IMR-90 (cell line): ENCODE results near the gene PRODH2. TPM values are rescaled to one million over a fixed set of nuclear protein-coding genes. Genes with fewer than 3 reads are reported as not detected.

ENCODE experiments used
- ATAC-seq: fragments of 200-7000 bp; cut with Tn5 transposase; 2 replicates; pipeline ENCODE4 v1.9.1; 2020; ENCODE audit warnings: low read depth, mild to moderate bottlenecking, moderate library complexity
- BruUV-seq: library from RNA; stranded (reverse); fragments of 400-500 nt; replicated peaks from 2 replicates; lab custom pipeline; 2021; lab: Mats Ljungman, UMichigan
- CTCF ChIA-PET: fragments of 300-600 bp; formaldehyde crosslinking; extraction: SDS; loops from one replicate; lab custom pipeline; 2021; ENCODE audit warnings: antibody characterized with exemption; lab: Yijun Ruan, JAX
- POLR2A ChIA-PET: fragments of 300-600 bp; sonication (Branson Sonifier 250); formaldehyde crosslinking; loops from one replicate; lab custom pipeline; 2022; ENCODE audit warnings: antibody characterized with exemption; ENCODE audit not compliant: unreplicated experiment; lab: Charles Lee
- DNase-seq: peaks from one replicate; pipeline ENCODE4 v3.0.0; 2013
- H2AFZ ChIP-seq: replicated peaks from 2 replicates; pipeline ENCODE3; 2013; ENCODE audit warnings: low read length, mild to moderate bottlenecking; ENCODE audit not compliant: poor library complexity
- H2AK5ac ChIP-seq: 2 replicates; pipeline ENCODE4 v1.6.1; 2013; ENCODE audit warnings: low read depth, low read length, inconsistent platforms
- H2AK9ac ChIP-seq: replicated peaks from 2 replicates; pipeline ENCODE3; 2013; ENCODE audit warnings: mild to moderate bottlenecking, low read depth, low read length, moderate library complexity; ENCODE audit not compliant: poor library complexity
- H2BK120ac ChIP-seq: 2 replicates; pipeline ENCODE4 v1.6.1; 2013; ENCODE audit warnings: low read depth, low read length, inconsistent platforms
- H2BK15ac ChIP-seq: 3 replicates; pipeline ENCODE4 v1.6.1; 2013; ENCODE audit warnings: low read depth, low read length, inconsistent platforms
- H2BK20ac ChIP-seq: 2 replicates; pipeline ENCODE4 v1.6.1; 2013; ENCODE audit warnings: low read depth, mild to moderate bottlenecking, inconsistent platforms, low read length, moderate library complexity
- H2BK5ac ChIP-seq: 2 replicates; pipeline ENCODE4 v1.6.1; 2013; ENCODE audit warnings: mild to moderate bottlenecking, low read depth, low read length, inconsistent platforms; ENCODE audit not compliant: poor library complexity, severe bottlenecking
- H3K14ac ChIP-seq: replicated peaks from 2 replicates; pipeline ENCODE4 v1.6.1; 2013; ENCODE audit warnings: low read depth, low read length, inconsistent platforms
- H3K18ac ChIP-seq: 2 replicates; pipeline ENCODE4 v1.6.1; 2013; ENCODE audit warnings: low read depth, low read length, control low read depth
- H3K23ac ChIP-seq: 2 replicates; pipeline ENCODE4 v1.6.1; 2013; ENCODE audit warnings: low read depth, low read length, inconsistent platforms
- H3K27ac ChIP-seq: 2 replicates; pipeline ENCODE4 v1.5.1; 2013; ENCODE audit warnings: mild to moderate bottlenecking, control low read depth, low read length; ENCODE audit not compliant: insufficient read depth
- H3K27me3 ChIP-seq: 2 replicates; pipeline ENCODE4 v1.6.1; 2013; ENCODE audit warnings: low read length; ENCODE audit not compliant: control insufficient read depth, insufficient read depth
- H3K36me3 ChIP-seq: 2 replicates; pipeline ENCODE4 v1.6.1; 2013; ENCODE audit warnings: low read length, mixed read lengths; ENCODE audit not compliant: control insufficient read depth, insufficient read depth
- H3K4ac ChIP-seq: 2 replicates; pipeline ENCODE4 v1.6.1; 2013; ENCODE audit warnings: low read depth, low read length, inconsistent platforms
- H3K4me1 ChIP-seq: 2 replicates; pipeline ENCODE4 v1.6.1; 2013; ENCODE audit warnings: low read length, mixed read lengths; ENCODE audit not compliant: control insufficient read depth, insufficient read depth
- H3K4me2 ChIP-seq: 2 replicates; pipeline ENCODE4 v1.6.1; 2013; ENCODE audit warnings: low read depth, mild to moderate bottlenecking, control low read depth, low read length, moderate library complexity
- H3K4me3 ChIP-seq: 2 replicates; pipeline ENCODE4 v1.5.1; 2013; ENCODE audit warnings: low read depth, mild to moderate bottlenecking, control low read depth, low read length, moderate library complexity; ENCODE audit not compliant: insufficient read depth
- H3K56ac ChIP-seq: 2 replicates; pipeline ENCODE4 v1.6.1; 2013; ENCODE audit warnings: low read length, inconsistent platforms; ENCODE audit not compliant: insufficient read depth; ENCODE audit errors: extremely low read depth
- H3K79me1 ChIP-seq, 2 experiments: 2 replicates each; pipeline ENCODE4 v1.6.1; 2013; ENCODE audit warnings: low read length in 2 of 2, inconsistent platforms in 1 of 2, low read depth in 1 of 2
- H3K9ac ChIP-seq: 2 replicates; pipeline ENCODE4 v1.6.1; 2013; ENCODE audit warnings: low read depth, low read length, control low read depth
- H3K9me1 ChIP-seq: 2 replicates; pipeline ENCODE4 v1.6.1; 2013; ENCODE audit warnings: low read length, inconsistent platforms; ENCODE audit not compliant: insufficient read depth
- H3K9me3 ChIP-seq: 2 replicates; pipeline ENCODE4 v1.6.1; 2013; ENCODE audit warnings: low read length; ENCODE audit not compliant: control insufficient read depth, insufficient read depth
- H4K20me1 ChIP-seq: 2 replicates; pipeline ENCODE4 v1.6.1; 2013; ENCODE audit warnings: low read length, inconsistent platforms; ENCODE audit not compliant: insufficient read depth
- H4K5ac ChIP-seq: 2 replicates; pipeline ENCODE4 v1.6.1; 2013; ENCODE audit warnings: mild to moderate bottlenecking, low read depth, low read length, control low read depth
- H4K8ac ChIP-seq, 2 experiments: 2 replicates each; pipeline ENCODE4 v1.6.1; 2013; ENCODE audit warnings: low read depth in 2 of 2, low read length in 2 of 2, control low read depth in 1 of 2, inconsistent platforms in 1 of 2
- H4K91ac ChIP-seq: 2 replicates; pipeline ENCODE4 v1.6.1; 2013; ENCODE audit warnings: low read depth, low read length, inconsistent platforms; ENCODE audit not compliant: insufficient read depth
- CEBPB ChIP-seq: IDR thresholded peaks from 2 replicates; pipeline ENCODE4 v1.6.1; 2012; ENCODE audit warnings: low read depth, low read length, improper control_type of control experiment
- MAFK ChIP-seq: IDR thresholded peaks from 2 replicates; pipeline ENCODE4 v1.6.1; 2012; ENCODE audit warnings: low read depth, low read length, improper control_type of control experiment
- MAZ ChIP-seq: IDR thresholded peaks from 2 replicates; pipeline ENCODE4 v1.6.1; 2012; ENCODE audit warnings: low read depth, mild to moderate bottlenecking, low read length, improper control_type of control experiment, moderate library complexity, borderline replicate concordance
- RCOR1 ChIP-seq: IDR thresholded peaks from 2 replicates; pipeline ENCODE4 v1.6.1; 2012; ENCODE audit warnings: mild to moderate bottlenecking, low read length, improper control_type of control experiment; ENCODE audit not compliant: insufficient replicate concordance
- WGBS, 2 experiments: methylation state at CpG; one replicate each; pipeline versions ENCODE4 v1.1.5 to v1.1.7; 2013; ENCODE audit warnings: missing lambda C conversion rate in 2 of 2; ENCODE audit not compliant: insufficient read length in 1 of 2; ENCODE audit errors: extremely low coverage in 2 of 2; 5-methylcytosine and 5-hydroxymethylcytosine counted together
- dilution Hi-C: fragments of 300-500 bp; cut with HindIII; formaldehyde crosslinking; loops from one replicate; pipeline ENCODE4 v1.14.3; 2018; ENCODE audit warnings: low sequenced_read_pairs; ENCODE audit not compliant: unreplicated experiment
- in situ Hi-C: fragments of 300-500 bp; cut with MboI; formaldehyde crosslinking; loops from 3 replicates; pipeline ENCODE4 v1.14.3; 2019; ENCODE audit warnings: low sequenced_read_pairs, inconsistent platforms, mixed read lengths
- intact Hi-C: fragments of 100-400 bp; cut with micrococcal nuclease; formaldehyde crosslinking; loops from 2 replicates; pipeline ENCODE4 v1.10.0; 2022
- polyA plus RNA-seq, 3 experiments: library from polyadenylated mRNA; depleted of rRNA; stranded (reverse); fragments of >200 nt; gene quantifications; 2 replicates each; pipeline ENCODE4 v1.2.3, GENCODE V29; 2012; ENCODE audit warnings: low replicate concordance in 1 of 3
- total RNA-seq: library from RNA; depleted of rRNA; stranded (reverse); fragments of >200 nt; gene quantifications from 2 replicates; pipeline ENCODE4 v1.2.3, GENCODE V29; 2012

PRODH2 gene
- total and polyA plus RNA-seq, 2 of the 4 experiments (the other 2 are of a cell fraction) = not detected

GRCh38 chr19:35845215-35846037 lies 32.8 kb upstream of the PRODH2 start:
- DNase-seq (no peak), ATAC-seq (peak; percentile 71)
- Histone ChIP-seq H2AK5ac (no peak overlapping the region), H2BK5ac (no peak overlapping the region), H2BK15ac (no peak overlapping the region), H2AK9ac (no peak overlapping the region), H4K91ac (no peak overlapping the region), H4K8ac (no peak overlapping the region), H3K14ac (no peak overlapping the region), H4K5ac (no peak overlapping the region), H2AFZ (peak overlapping the region; percentile 70), H2BK120ac (no peak overlapping the region), H3K56ac (no peak overlapping the region), H3K9me1 (no peaks in the 10 kb centered on the region), H3K27me3 (peaks cover 58% of the 10 kb centered on the region), H2BK20ac (no peak overlapping the region), H3K9me3 (peaks cover 7% of the 10 kb centered on the region; the same call in 1 of the 2 replicates), H3K4me2 (peak overlapping the region; percentile 83), H3K79me1 (no peaks in the 10 kb centered on the region), H3K23ac (no peak overlapping the region), H3K9ac (no peak overlapping the region), H4K20me1 (no peaks in the 10 kb centered on the region), H3K36me3 (no peaks in the 10 kb centered on the region), H3K18ac (no peak overlapping the region), H3K4ac (no peak overlapping the region), H3K4me3 (0 out of 2 replicates have a peak overlapping the region, but pooled peaks have one; percentile 18), H3K4me1 (peaks cover 4% of the 10 kb centered on the region; the same call in 1 of the 2 replicates), H3K27ac (no peak overlapping the region)
- ChIA-PET POLR2A (no interaction called here), CTCF (no interaction called here)
- in situ Hi-C loops (no loop called here), dilution Hi-C loops (no loop called here), intact Hi-C loops (no loop called here)
- TF ChIP-seq RCOR1 (no peak), MAZ (no peak), MAFK (no peak), CEBPB (peak; percentile 67)
- WGBS, 2 experiments = 12% methylated on average over 17 of the region's 63 CpGs; no CpG with 5 or more reads in 1 of the 2 experiments
- BruUV-seq = no TSS peak
